ENCODE data around the gene CDK5RAP2.

DNA sequence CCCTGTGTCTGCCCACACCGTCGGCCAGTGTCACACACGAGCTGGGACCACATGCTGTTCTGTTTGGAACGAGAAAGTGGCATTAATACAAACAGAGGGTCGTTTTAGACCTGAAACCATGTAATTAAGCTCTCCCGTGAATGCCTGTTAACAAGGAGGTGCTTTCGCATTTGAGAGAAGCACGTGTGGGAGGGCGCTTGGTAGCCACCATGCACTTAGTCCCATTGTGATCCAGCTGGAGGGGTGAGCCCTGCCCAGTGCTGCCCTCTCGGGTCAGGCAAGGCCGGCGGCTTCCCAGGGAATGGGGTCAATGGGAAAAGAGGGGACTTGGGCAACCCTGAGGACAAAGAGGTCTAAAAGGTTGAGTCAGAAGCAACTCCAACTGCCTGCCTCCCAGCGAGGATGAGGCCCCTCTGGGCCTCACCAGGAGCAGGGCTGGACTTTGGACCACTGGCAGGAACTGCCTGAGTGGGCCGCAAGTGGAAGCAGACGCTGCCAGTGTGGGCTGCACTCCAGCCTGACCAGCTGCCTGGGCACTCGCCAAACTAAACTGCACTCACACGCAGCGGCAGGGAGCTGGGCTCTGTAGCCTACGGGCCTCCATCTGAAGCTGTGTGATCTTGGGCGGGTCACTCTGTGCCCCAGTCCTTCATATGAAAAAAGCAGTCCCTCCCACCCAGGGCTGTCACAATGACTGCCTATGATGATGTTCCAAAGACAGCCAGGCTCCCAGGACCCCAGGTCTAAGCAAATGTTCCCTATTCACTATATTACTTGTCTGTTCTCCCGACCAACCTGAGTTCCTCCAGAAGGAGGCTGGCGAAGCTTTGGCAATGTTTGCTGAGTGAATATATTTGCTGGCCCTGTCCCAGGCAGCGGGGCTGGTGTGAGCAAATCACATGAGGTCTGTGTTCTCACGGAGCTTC, 195.7 kb downstream of the CDK5RAP2 start:
- no peak for TF ChIP-seq GTF2E2 (tag; IDR thresholded peaks at IDR 0.05)
- TF ChIP-seq ZNF354B (CRISPR knock-in tag; IDR thresholded peaks at IDR 0.05) = no peak
- TF ChIP-seq, protein P1, sequence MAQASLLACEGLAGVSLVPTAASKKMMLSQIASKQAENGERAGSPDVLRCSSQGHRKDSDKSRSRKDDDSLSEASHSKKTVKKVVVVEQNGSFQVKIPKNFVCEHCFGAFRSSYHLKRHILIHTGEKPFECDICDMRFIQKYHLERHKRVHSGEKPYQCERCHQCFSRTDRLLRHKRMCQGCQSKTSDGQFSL (CRISPR knock-in tag; IDR thresholded peaks at IDR 0.05) = no peak
- TF ChIP-seq, protein P1 (tag; IDR thresholded peaks at IDR 0.05) = no peak
- TF ChIP-seq GATAD2A (IDR thresholded peaks at IDR 0.05) = no peak
- TF ChIP-seq SMARCC2 (IDR thresholded peaks at IDR 0.05; ENCODE audit: low read depth) = no peak
- TF ChIP-seq, protein P2, sequence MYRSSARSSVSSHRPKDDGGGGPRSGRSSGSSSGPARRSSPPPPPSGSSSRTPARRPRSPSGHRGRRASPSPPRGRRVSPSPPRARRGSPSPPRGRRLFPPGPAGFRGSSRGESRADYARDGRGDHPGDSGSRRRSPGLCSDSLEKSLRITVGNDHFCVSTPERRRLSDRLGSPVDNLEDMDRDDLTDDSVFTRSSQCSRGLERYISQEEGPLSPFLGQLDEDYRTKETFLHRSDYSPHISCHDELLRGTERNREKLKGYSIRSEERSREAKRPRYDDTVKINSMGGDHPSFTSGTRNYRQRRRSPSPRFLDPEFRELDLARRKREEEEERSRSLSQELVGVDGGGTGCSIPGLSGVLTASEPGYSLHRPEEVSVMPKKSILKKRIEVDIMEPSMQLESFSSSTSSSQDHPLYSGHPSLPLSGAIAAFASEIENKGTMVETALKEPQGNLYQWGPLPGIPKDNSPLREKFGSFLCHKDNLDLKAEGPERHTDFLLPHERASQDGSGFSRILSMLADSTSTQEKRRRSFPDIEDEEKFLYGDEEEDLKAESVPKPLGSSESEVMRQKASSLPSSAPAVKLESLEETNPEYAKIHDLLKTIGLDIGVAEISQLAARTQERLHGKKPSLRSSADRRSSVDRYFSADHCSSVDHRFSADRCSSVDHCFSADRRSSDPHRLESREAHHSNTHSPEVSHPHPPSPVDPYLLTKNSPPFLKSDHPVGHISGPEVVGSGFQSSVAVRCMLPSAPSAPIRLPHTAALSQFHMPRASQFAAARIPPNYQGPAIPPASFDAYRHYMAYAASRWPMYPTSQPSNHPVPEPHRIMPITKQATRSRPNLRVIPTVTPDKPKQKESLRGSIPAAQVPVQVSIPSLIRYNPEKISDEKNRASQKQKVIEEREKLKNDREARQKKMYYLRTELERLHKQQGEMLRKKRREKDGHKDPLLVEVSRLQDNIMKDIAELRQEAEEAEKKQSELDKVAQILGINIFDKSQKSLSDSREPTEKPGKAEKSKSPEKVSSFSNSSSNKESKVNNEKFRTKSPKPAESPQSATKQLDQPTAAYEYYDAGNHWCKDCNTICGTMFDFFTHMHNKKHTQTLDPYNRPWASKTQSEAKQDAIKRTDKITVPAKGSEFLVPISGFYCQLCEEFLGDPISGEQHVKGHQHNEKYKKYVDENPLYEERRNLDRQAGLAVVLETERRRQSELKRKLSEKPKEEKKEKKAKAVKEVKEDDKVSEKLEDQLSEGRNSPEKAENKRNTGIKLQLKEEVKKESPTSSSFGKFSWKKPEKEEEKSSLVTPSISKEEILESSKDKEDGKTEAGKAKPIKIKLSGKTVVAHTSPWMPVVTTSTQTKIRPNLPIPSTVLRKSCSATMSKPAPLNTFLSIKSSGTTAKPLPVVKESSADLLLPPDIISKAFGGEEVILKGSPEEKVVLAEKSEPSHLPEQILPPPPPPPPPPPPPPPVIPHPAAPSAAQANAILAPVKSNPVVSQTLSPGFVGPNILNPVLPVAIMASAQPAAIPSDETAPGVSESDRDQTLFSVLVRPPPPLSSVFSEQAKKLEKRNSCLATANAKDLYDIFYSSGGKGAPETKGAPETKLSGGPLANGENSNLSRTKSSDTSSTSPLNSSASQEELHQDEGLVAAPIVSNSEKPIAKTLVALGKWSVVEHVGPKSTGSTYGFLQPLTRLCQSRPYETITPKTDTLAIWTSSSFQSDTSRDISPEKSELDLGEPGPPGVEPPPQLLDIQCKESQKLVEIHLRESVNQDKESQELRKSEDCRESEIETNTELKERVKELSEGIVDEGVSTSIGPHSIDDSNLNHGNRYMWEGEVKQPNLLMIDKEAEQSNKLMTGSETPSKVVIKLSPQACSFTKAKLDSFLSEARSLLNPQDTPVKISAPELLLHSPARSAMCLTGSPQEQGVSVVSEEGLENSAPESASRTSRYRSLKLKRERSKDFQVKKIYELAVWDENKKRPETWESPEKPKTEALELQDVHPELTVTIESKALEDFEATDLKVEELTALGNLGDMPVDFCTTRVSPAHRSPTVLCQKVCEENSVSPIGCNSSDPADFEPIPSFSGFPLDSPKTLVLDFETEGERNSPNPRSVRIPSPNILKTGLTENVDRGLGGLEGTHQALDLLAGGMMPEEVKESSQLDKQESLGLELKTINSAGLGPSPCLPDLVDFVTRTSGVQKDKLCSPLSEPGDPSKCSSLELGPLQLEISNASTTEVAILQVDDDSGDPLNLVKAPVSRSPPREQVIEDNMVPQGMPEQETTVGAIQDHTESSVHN (IDR thresholded peaks at IDR 0.05; ENCODE audit: borderline replicate concordance in 1 of 2, low read depth in 1 of 2) = no peak
- TF ChIP-seq MYC (IDR thresholded peaks at IDR 0.05; ENCODE audit: low read depth, low read length) = no peak
- TF ChIP-seq MYC (CRISPR knock-in tag; IDR thresholded peaks at IDR 0.05; ENCODE audit: borderline replicate concordance, low read depth) = no peak
- TF ChIP-seq POLR3A (IDR thresholded peaks at IDR 0.05; ENCODE audit: borderline replicate concordance, extremely low read depth, insufficient read depth, insufficient read length) = no peak

All from K562 (cell line).